Measurements from ENCODE around the gene TMEM41B. TPM values are rescaled to one million over a fixed set of nuclear protein-coding genes. Genes with fewer than 3 reads are reported as not detected.
"Not testable (repeated sequence)": the region's sequence is repeated elsewhere in the genome, so short reads cannot be mapped to it uniquely, and the experiment has no call there.

Gene TMEM41B
- total RNA-seq, 4 donors from 2014 or later: 18.2 to 82.1 (median 72.6) TPM

- no peaks in the 10 kb centered on the region for H3K9me3 ChIP-seq
- H3K36me3 ChIP-seq: no peaks in the 10 kb centered on the region
- H3K4me3 ChIP-seq: no peak overlapping the region
- H3K4me1 ChIP-seq: peaks cover 0 to 17% (median 2%) of the 10 kb centered on the region in 4 donors
- H3K27me3 ChIP-seq: no peaks in the 10 kb centered on the region
- TF ChIP-seq CTCF (IDR thresholded peaks at IDR 0.05) (no peak), POLR2A (IDR thresholded peaks at IDR 0.05) (no peak)
- no peak for DNase-seq
- H3K27ac ChIP-seq: peak overlapping the region in 1 of 4 donors; percentile 83
Measured at GRCh38 chr11:9320047-9320446, 5.7 kb upstream of the TMEM41B start.

- not testable (repeated sequence) for H3K4me3 ChIP-seq, H3K27me3 ChIP-seq, DNase-seq, H3K9me3 ChIP-seq, H3K36me3 ChIP-seq
- peak overlapping the region in 3 of 4 donors; percentile 40 to 83 (median 82) for H3K27ac ChIP-seq
- peaks cover 0 to 19% (median 2%) of the 10 kb centered on the region in 4 donors for H3K4me1 ChIP-seq
Measured at GRCh38 chr11:9319377-9320001, 5.1 kb upstream of the TMEM41B start.

GRCh38 chr11:9318442-9319376, 4.3 kb upstream of the TMEM41B start:
- Histone ChIP-seq H3K4me3 (peak overlapping the region in 1 of 4 donors; percentile 4), H3K4me1 (peaks cover 0 to 19% (median 2%) of the 10 kb centered on the region in 4 donors), H3K27ac (peak overlapping the region in 3 of 4 donors; percentile 40 to 83 (median 82))
- DNase-seq: peak in 2 of 3 donors; percentile 22 to 47
- not testable (repeated sequence) for H3K9me3 ChIP-seq, H3K27me3 ChIP-seq, H3K36me3 ChIP-seq

GRCh38 chr11:9316334-9316733, 1.9 kb upstream of the TMEM41B start:
- Histone ChIP-seq H3K4me3 (no peak overlapping the region), H3K36me3 (no peaks in the 10 kb centered on the region), H3K27ac (no peak overlapping the region), H3K27me3 (no peaks in the 10 kb centered on the region), H3K9me3 (no peaks in the 10 kb centered on the region), H3K4me1 (peaks cover 0 to 28% (median 2%) of the 10 kb centered on the region in 4 donors)
- TF ChIP-seq POLR2A (IDR thresholded peaks at IDR 0.05): no peak
- TF ChIP-seq CTCF (IDR thresholded peaks at IDR 0.05): no peak
- no peak for DNase-seq

GRCh38 chr11:9315078-9315688, 790 bp upstream of the TMEM41B start:
- DNase-seq: no peak
- H3K9me3 ChIP-seq: no peaks in the 10 kb centered on the region
- no peaks in the 10 kb centered on the region for H3K27me3 ChIP-seq
- peak overlapping the region; percentile 85 to 97 (median 88) for H3K27ac ChIP-seq
- H3K36me3 ChIP-seq: no peaks in the 10 kb centered on the region
- peaks cover 0 to 28% (median 2%) of the 10 kb centered on the region in 4 donors for H3K4me1 ChIP-seq
- TF ChIP-seq POLR2A (IDR thresholded peaks at IDR 0.05) (no peak), CTCF (IDR thresholded peaks at IDR 0.05) (no peak)
- peak overlapping the region; percentile 78 to 100 (median 84) for H3K4me3 ChIP-seq

GRCh38 chr11:9313648-9314290, 624 bp downstream of the TMEM41B start:
- H3K4me3 ChIP-seq: peak overlapping the region; percentile 78 to 100 (median 84)
- no peak for TF ChIP-seq CTCF (IDR thresholded peaks at IDR 0.05)
- peak in 1 of 2 donors; percentile 32 for TF ChIP-seq POLR2A (IDR thresholded peaks at IDR 0.05)
- peak in 2 of 3 donors; percentile 32 to 53 for DNase-seq
- no peaks in the 10 kb centered on the region for H3K9me3 ChIP-seq
- H3K36me3 ChIP-seq: no peaks in the 10 kb centered on the region
- peak overlapping the region; percentile 85 to 97 (median 88) for H3K27ac ChIP-seq
- no peaks in the 10 kb centered on the region for H3K27me3 ChIP-seq
- peaks cover 0 to 24% (median 2%) of the 10 kb centered on the region in 4 donors for H3K4me1 ChIP-seq

Data from Peyer's patch (tissue), 4 donors.